K562 (cell line): ENCODE data around the gene GCSH. TPM values are rescaled to one million over a fixed set of nuclear protein-coding genes. Genes with fewer than 3 reads are reported as not detected.

Experiments used
- BRD9 ChIP-seq: fragments of 450-650 bp; IDR thresholded peaks from 2 replicates; pipeline ENCODE4 v1.6.1; 2018; ENCODE audit warnings: low read depth; ENCODE audit not compliant: partially characterized antibody
- CREM ChIP-seq: IDR thresholded peaks from 2 replicates; pipeline ENCODE4 v1.6.1; 2014; ENCODE audit warnings: antibody characterized with exemption, low read depth
- E2F8 ChIP-seq: fragments of 450-650 bp; IDR thresholded peaks from 2 replicates; pipeline ENCODE4 v1.7.1; 2018; ENCODE audit warnings: mild to moderate bottlenecking, low read depth; ENCODE audit not compliant: partially characterized antibody
- ETV5 ChIP-seq: sonication (generic); formaldehyde crosslinking; IDR thresholded peaks from 2 replicates; pipeline ENCODE4 v1.4.0; 2020; ENCODE audit warnings: low read depth, mild to moderate bottlenecking, missing genetic modification reagents
- HDAC1 ChIP-seq, 2 experiments: fragments of 450-650 bp; IDR thresholded peaks; 2 replicates each; pipeline ENCODE4 v1.6.1; 2016 to 2017; ENCODE audit warnings: inconsistent platforms in 1 of 2, mild to moderate bottlenecking in 1 of 2, moderate library complexity in 1 of 2
- ID3 ChIP-seq, 2 experiments: fragments of 250-450 bp in 1 of 2; fragments of 450-650 bp in 1 of 2; sonication (Bioruptor Pico) in 1 of 2; IDR thresholded peaks; 2 replicates each; pipeline versions ENCODE4 v1.6.1 to v1.8.0; 2016 to 2021; ENCODE audit warnings: mild to moderate bottlenecking in 2 of 2, moderate library complexity in 2 of 2, missing compliant biosample characterization in 1 of 2, missing genetic modification characterization in 1 of 2
- MYC ChIP-seq, 2 experiments: fragments of 250-450 bp in 1 of 2; sonication (Bioruptor Pico) in 1 of 2; IDR thresholded peaks; 2 replicates each; pipeline versions ENCODE4 v1.5.1 to v1.6.1; 2012 to 2021; ENCODE audit warnings: low read depth in 2 of 2, borderline replicate concordance in 1 of 2, improper control_type of control experiment in 1 of 2, low read length in 1 of 2, mild to moderate bottlenecking in 1 of 2, moderate library complexity in 1 of 2
- PCBP1 ChIP-seq: fragments of 200-400 bp; formaldehyde crosslinking; IDR thresholded peaks from 2 replicates; pipeline ENCODE4 v1.6.1; 2018; ENCODE audit warnings: mild to moderate bottlenecking, low read depth, low read length; ENCODE audit not compliant: poor library complexity, severe bottlenecking
- RB1 ChIP-seq: fragments of 450-650 bp; IDR thresholded peaks from 2 replicates; pipeline ENCODE4 v1.6.1; 2017; ENCODE audit warnings: low read depth, mild to moderate bottlenecking
- RBBP5 ChIP-seq: fragments of 200-600 bp; sonication (generic); IDR thresholded peaks from 2 replicates; pipeline ENCODE4 v1.6.1; 2012; ENCODE audit warnings: borderline replicate concordance, mild to moderate bottlenecking, low read length, control low read depth, inconsistent platforms; ENCODE audit not compliant: insufficient read depth, poor library complexity, severe bottlenecking
- SIN3B ChIP-seq: fragments of 450-650 bp; IDR thresholded peaks from 2 replicates; pipeline ENCODE4 v1.6.1; 2017; ENCODE audit warnings: low read depth, mild to moderate bottlenecking, moderate library complexity
- TCFL5 ChIP-seq: fragments of 250-450 bp; sonication (Bioruptor Pico); conservative IDR thresholded peaks from 2 replicates; pipeline ENCODE4 v1.6.1; 2021; ENCODE audit warnings: mild to moderate bottlenecking, moderate library complexity, matching md5 sums
- ZBTB40 ChIP-seq, 2 experiments: fragments of 450-650 bp in 1 of 2; sonication (generic) in 1 of 2; formaldehyde crosslinking in 1 of 2; IDR thresholded peaks; 2 replicates each; pipeline versions ENCODE4 v1.7.1 to v1.9.0; 2016 to 2022; ENCODE audit warnings: inconsistent platforms in 1 of 2, mild to moderate bottlenecking in 1 of 2, missing genetic modification reagents in 1 of 2
- polyA plus RNA-seq, 8 experiments: library from polyadenylated mRNA; depleted of rRNA in 4 of 8; stranded (reverse) in 5 of 8; unstranded in 3 of 8; fragments of >200 nt; fragmentation: Nextera tagmentation in 2 of 8; fragmentation: Illumina TruSeq in 1 of 8; extraction: Ambion mirVana in 2 of 8; extraction: Trizol in 1 of 8; gene quantifications; 2 replicates each; pipeline versions ENCODE4 v1.2.1 to v1.2.3, GENCODE V29; 2011 to 2014; ENCODE audit warnings: inconsistent platforms in 1 of 8, missing spikeins in 1 of 8
- total RNA-seq, 7 experiments: library from RNA; depleted of rRNA in 6 of 7; stranded (reverse); fragments of >200 nt in 6 of 7; fragmentation: Illumina TruSeq in 2 of 7; extraction: Trizol in 2 of 7; gene quantifications; 2 replicates each; pipeline versions ENCODE4 v1.2.1 to v1.2.3, GENCODE V29; 2011 to 2021; ENCODE audit warnings: low replicate concordance in 1 of 7

GCSH gene
- total and polyA plus RNA-seq, 9 of the 15 experiments (the other 6 are each of a cell fraction or from before 2014, with no cell fraction given) = 35.0 to 121 (median 89.0) TPM

GRCh38 chr16:81035398-81035974 is 60.7 kb downstream of the GCSH start, which contains the start of gene ATMIN (continued):
- peak; percentile 66 for TF ChIP-seq ZBTB40 (IDR thresholded peaks at IDR 0.05)
- no peak for TF ChIP-seq ZBTB40 (CRISPR knock-in tag; IDR thresholded peaks at IDR 0.05)
- TF ChIP-seq ETV5 (CRISPR knock-in tag) = peak; percentile 77
- TF ChIP-seq RB1 = peak; percentile 98
- TF ChIP-seq TCFL5 (CRISPR knock-in tag) = no peak
- peak in 1 of 2 experiments; percentile 25; a peak in 1 of 4 replicates for TF ChIP-seq HDAC1 (IDR thresholded peaks at IDR 0.05)
- TF ChIP-seq ID3 (CRISPR knock-in tag; IDR thresholded peaks at IDR 0.05) = no peak
- TF ChIP-seq ID3 (tag; IDR thresholded peaks at IDR 0.05) = 0 out of 2 replicates have a peak, but pooled peaks have one; percentile 25
- no peak for TF ChIP-seq RBBP5
- TF ChIP-seq CREM = peak; percentile 74
- peak; percentile 46 for TF ChIP-seq E2F8
- TF ChIP-seq SIN3B = peak; percentile 48; the same call in 1 of the 2 replicates
- peak; percentile 51; the same call in 1 of the 2 replicates for TF ChIP-seq MYC (IDR thresholded peaks at IDR 0.05; ENCODE audit: low read depth, low read length)
- no peak for TF ChIP-seq MYC (CRISPR knock-in tag; IDR thresholded peaks at IDR 0.05; ENCODE audit: borderline replicate concordance, low read depth)
- peak; percentile 37 for TF ChIP-seq PCBP1
- TF ChIP-seq BRD9 = no peak
